Measurements from ENCODE around the gene GNA12.
A peak's percentile ranks its signal among the peaks of the same experiment; 100 is the strongest.
"Not testable (repeated sequence)": the region's sequence is repeated elsewhere in the genome, so short reads cannot be mapped to it uniquely, and the experiment has no call there.

GNA12 gene

DNA sequence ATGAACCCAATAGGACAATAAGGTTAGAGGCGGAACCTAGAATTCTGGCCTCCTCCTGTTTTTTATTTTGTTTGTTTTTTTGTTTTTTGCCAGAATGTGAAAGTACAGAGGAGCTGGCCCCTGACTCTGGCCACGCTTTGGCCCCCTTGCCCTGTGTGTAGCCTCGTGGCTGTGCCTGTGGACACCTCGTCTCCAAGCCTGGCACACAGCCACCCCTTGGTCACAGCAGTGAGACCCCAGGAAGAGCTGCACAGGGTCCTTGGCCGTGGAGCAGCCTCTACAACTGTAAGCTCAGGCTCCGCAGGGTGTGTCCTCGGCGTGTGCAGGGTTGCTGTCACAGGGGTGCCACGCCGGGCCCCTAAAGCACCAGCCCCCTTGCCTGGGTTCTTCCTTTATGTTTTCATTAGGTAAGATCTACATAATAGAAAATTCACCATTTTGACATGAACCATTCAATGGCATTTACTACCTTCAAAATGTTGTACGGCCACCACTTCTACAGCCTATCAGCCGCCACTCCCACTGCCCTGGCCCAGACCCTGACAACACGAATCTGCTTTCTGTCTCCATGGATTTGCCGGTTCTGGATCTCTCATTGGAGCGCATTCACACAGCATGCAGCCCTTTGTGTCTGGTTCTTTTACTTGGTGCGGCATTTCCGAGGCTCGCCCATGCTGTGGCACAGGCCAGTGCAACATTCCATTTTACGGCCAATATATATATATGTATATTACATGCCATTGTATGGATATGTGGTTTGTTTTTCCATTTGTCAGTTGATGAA is 105.2 kb downstream of the GNA12 start:
- DNase-seq = no peak

DNA sequence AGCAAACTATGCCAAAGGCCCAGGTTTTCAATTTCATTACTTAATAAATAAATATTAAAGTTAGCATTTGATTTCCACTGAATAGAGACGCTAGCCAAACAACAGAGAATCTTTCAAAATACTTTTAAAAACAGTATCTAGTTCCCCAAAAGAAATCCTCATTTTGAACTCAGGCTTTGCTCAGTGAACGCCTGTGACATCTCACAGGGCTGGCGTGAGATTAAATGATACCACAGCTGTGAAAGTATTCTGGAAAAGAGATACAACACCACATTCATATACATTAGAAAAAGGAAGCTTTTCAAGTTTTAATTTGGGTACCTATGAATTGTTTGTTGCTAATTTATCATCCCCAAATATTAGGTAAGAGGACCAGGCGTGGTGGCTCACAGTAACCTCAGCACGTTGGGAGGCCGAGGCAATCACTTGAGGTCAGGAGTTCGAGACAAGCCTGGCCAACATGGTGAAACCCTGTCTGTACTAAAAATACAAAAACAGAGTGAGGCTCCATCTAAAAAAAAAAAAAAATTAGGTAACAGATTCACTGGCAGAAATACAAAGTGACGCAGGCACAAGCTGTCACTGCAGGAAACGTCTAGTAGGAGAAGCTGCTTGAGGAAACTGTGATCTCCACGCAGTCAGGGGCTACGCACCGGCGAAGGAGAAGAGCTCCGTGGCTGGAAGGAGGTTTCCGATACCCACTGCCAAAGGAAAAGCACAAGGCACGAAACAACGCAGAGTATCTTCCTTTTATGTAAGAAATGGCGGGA is 106.2 kb downstream of the GNA12 start:
- peak; percentile 75 for DNase-seq

DNA sequence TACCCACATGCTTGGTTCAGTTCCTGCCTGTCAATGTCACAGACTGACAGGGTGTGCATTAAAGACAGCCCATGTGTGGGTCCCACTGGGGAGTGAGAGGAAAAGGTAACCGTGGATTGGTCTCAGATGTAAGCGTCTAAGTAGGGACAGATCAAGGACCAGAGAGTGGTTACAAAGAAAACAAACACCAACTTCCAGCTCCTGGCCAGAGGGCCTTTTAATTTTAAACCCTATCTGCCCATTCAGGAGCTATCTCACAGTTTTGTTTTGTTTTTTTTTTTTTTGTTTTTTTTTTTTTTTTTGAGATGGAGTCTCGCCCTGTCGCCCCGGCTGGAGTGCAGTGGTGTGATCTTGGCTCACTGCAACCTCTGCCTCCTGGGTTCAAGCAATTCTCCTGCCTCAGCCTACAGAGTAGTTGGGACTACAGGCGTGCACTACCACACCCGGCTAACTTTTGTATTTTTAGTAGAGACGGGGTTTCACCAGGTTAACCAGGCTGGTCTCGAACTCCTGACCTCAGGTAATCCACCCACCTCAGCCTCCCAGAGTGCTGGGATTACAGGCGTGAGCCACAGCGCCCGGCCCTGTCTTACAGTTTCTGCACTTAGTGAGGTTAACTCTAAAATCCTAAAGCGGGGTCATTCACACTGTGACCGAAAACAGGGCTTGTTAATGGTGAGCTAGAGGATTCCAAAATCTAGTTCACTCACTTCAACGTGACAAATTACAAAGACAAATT is 106.9 kb downstream of the GNA12 start:
- DNase-seq = not testable (repeated sequence)

DNA sequence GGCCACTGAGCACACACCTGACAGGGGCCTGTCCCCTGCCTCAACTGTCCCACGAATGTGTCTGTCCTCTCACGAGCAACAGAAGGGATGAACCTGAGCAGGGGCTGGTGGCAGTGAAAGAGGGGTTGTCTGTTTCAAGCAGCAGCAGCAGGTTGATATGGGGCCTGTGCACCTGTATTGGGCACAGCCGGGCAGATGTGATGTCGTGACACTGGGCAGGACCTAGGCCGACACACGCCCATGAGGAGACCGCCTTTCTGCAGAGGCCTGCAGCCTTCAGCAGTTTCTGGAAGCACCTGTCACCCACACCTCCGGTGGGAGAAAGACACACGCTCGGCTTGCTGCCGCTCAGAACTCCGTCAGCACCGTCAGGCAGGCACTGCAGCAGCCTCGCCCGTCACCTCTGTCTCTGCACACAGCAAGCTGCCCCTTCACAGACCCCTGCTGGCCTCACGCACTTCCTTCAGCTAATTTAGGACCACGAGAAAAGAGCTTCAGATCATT is 107.6 kb downstream of the GNA12 start:
- DNase-seq = no peak

DNA sequence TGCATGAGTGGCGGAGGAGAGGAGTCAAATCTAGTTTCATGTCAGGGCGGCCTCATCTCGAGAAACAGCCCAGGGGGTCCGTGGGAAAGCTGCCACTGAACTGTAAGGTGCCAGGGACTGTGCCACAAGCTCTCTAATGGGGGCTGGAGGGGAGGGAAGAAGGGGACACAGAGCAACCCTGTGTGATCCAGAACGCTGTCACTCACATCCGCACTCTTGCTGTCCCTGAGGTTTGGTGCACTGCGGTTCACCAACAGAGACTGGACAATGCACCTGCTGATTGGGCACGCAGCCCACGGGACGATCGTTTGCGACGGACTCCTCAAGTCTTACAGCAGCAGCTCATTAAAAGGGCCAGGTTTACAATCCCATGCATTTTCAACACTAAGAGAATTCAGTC is 108.4 kb downstream of the GNA12 start:
- DNase-seq = no peak

DNA sequence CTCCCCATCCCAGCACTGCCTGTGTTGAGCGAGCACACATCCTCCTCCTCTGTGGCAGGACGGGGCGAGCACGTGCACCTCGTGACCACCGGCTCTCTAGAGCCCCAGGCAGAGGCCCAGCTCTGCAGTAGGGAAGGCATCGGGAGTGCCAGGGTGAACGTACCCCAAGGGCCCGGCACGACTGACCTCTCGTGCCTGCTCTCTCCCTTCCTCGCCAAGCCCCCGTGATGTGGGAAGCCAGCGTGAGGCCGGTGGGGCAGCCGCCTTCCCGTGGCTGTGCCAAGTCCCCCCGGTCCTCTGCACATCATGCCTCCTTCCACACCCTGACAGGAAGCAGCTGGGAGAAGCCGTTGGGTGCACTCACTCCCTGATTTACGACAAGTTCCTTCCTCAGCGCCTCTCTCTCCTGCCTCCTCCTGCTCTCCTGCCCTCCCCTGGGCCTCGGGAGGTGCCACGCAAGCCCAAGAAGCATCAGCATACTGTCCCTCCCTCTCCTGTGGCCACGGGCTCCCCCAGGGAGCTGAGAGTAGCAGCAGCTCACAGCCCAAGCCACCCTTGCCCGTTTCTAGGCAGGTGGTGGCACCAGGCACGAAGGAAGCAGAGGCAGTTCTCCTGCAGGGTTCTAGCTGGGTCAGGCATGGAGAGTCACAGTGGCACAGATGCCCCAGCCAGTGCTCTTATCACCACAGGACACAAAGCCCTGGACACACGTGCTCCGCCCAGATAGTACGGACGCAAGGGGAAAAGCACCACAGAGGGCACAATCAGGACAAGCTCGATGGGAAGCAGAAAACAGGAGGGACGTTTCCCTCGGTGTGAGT is 109.1 kb downstream of the GNA12 start:
- peak; percentile 56 for DNase-seq

DNA sequence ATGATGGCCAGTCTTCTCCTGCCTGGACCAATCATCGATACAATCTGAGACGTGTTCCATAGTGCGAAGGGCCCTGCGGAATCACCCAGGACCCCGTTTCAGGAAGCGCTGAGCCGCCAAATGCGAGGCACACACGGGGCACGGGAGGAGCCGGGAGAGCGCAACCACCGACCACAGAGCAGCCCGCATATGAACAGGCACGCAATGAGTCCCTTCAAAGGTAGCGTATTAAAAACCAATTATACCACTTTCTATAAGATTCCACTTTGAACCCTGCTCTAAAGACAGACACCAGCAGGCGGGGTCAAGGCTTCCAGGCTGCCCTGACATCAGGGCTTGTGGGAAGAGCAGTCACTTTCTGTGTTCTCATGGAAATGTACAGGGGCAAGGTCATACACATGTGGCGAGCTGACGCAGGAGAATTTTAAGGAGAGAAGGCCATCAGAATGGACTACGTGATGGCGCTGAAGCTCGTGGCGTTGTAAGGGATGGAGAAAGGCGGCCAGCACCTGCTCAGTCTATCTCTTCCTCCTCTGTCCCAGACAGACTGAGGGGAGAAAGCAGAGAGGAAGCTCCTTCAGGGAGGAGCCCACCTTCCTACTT is 109.9 kb downstream of the GNA12 start:
- peak; percentile 60 for DNase-seq

DNA sequence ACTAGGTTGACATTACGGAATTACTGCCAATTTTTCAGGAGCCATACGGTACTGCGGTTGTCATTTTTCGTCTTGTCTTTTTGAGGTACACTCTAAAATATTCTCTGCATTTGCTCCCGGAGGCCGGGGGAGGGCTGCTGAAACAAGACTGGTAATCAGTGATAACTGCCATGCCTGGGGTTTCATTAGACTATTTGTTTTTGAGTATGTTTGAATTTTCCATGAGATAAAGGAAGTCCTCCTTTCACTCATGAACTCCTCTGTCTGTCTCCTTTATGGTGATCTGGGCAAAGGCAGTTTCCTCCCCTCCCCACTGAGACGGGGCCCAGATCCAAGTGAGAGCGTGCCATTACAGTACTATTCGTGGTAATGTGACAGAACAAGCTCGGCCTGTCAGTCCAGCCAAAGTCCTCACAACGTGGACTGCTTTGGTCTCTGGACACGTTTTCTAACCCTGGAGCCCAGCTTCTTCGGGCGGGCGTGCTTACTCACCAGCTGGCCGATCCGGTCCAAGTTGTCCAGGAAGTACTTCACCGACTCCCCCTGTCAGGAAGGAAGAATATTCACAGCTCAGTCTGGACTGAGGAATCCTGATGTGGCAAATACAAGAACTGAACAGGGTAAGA is 111.0 kb downstream of the GNA12 start:
- peak; percentile 33 for DNase-seq

DNA sequence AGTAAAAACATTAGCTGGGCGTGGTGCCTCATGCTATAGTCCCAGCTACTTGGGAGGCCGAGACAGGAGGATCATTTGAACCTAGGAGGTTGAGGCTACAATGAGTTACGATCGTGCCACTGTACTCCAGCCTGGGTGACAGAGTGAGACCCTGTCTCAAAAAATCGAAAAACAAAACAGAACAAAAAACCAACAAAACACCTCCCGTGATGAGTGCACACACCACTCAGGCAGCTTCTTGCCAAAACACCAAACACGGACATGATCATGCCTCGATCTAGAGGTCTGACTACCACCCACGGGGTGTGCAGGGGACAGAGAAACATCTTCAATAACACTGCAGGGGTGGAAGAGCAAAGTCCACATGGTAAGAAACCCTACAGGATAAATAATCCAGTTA is 111.7 kb downstream of the GNA12 start:
- DNase-seq = no peak

DNA sequence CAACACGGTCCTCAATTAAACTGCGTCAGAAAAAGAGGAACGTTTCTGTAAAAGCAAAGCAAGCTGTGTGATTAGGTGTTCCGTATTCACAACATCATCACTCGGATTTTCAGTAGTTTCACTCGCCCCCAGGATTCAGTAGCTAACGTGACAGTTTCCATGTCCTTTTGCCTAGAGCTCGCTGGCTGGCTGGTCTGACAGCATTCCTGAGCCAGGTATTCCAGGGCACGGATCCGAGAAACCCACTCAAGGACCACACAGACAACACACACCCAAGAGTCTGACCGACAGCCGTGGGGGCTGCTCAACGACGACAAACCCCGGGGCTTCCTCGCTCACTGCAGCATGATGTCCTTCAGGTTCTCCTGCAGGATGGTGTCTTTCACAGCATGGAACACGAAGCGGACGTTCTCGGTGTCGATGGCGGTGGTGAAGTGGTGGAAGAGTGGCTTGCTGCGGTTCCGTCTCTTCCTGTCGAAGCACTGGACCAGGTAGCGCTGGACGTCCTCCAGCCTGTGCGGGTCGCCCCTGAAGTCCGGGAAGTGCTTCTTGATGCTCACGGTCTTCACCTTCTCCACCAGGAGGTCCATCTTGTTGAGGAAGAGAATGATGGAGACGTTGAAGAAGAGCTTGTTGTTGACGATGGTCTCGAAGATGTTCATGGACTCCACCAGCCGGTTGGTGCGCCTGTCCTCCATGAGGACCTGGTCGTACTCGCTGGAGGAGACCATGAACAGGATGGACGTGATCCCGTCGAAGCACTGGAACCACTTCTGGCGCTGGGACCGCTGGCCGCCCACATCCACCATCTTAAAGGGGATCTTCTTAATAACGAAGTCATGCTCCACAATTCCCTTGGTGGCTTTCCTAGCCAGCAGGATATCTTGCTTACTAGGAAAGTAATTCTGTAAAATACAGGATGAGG is 113.0 kb downstream of the GNA12 start:
- no peak for DNase-seq

DNA sequence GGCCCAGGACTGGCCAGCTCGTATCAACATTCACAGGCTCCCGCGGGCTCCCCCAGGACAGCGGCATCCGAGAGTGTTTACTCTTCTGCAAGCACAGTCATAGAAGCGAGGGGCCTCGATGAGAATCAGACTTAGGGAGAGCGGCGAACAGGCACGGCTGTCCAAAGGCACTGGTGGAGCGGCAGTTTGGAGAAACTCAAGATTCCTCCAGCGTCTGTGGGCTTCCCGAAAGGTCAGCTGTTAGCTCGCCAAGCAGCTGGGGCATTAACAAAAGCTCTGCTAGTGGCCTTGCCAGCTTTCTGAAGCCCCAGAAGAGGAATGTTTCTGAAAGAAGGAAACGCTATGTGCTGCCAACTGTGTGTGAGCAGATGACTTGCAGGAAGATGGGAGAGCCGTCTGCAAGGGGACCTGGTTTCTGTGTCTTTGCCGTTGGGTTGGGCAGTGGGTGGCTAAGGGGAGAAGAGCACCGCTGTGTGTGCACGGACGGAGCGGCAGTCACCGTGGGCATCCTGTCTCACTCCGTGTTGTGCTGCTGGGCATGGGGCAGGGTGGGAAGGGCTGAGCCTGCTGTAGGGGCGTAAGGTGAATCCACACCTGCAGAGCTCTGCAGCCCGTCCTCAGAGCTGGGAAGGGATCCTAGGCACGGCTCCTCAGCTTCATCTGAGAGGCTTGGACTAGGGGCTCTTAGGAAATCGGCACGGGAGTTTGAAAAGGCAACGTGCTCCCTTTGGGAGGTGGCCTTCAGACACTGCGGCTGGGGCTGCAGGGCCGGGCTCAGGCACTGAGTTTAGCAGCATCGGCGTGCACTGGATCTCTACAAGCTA is 114.0 kb downstream of the GNA12 start:
- DNase-seq = no peak

DNA sequence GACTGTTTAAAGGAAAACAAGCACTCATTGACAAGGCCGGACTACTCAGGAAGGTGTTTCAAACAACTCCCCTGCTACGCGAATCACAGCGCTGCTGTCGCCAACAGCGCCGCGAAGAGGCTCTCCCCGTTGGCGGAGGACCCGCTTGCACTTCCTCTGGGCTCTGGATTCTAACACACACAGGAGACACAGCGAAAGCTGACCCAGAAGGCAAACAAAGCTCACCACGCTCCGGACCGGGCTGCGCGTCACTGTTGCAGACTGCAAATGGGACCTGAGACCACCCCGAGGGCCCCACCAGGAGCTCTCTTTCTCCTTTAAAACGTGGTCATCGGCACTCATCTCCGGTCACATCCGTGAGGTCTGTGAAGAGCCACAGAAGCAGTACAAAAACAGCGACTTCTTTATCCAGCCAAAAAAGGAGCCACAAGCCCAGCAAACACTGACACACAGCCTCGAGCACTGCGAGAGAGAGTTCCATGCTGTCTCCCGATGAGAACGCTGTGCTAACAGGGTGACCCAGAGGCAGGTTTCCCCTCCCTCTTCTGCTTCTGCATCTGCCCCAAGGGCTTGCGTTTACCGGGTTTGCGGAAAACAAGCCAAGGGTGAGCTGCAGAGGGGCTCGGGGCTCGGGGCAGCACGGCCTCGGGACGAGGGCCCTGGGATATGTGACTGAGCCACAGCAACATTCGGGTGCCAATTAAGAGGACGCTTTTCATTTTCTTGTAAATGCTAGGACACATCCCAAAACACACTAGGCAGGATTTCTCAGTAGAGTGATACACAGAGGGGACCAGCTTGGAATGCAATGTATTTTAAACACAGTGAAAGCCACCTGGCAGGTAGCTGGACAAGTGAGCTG is 114.8 kb downstream of the GNA12 start:
- no peak for DNase-seq

DNA sequence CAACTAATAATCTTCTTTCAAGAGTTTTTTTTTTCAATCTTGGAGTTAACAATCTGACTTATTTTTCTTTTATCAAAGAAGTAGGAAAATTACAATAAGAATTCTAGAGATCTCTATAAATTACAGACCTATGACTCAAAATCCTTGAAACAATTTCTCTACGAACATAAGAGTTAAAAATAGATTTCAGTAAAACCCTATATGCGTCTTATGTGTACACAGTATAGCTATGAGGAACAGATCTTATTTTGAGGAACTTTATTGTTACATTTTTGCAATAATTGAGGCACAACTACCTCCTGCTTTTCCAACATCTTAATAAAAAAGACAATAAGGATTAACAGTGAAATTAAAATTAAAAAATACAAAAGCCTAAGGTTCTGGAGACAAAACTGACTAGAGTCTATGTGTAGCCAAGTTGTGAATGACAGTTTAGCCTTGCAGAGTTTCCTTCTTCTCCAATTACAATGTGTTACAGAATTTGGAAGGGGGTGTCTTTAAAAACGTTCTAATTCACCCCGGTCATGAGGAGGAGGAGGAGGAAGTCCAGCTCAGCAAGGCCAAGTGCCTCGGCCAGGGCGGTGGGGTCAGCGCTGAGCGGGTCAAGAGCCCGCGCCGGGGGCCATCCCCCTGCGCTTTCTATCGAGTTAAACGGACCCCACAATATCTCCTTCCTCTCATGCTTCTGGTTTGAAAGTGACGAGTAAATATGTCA is 115.6 kb downstream of the GNA12 start:
- peak; percentile 66 for DNase-seq

DNA sequence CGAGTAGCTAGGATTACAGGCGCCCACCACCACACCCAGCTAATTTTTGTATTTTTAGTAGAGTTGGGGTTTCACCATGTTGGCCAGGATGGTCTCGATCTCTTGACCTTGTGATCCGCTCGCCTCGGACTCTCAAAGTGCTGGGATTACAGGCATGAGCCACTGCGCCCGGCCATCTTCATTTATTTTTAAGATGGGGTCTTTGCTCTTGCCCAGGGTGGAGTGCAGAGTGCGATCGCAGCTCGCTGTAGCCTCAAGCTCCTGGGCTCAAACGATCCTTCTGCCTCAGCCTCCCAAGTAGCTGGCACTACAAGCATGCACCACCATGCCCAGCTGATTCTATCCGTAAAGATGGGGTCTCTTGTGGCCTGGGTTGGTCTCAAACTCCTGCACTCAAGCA is 116.9 kb downstream of the GNA12 start:
- not testable (repeated sequence) for DNase-seq

DNA sequence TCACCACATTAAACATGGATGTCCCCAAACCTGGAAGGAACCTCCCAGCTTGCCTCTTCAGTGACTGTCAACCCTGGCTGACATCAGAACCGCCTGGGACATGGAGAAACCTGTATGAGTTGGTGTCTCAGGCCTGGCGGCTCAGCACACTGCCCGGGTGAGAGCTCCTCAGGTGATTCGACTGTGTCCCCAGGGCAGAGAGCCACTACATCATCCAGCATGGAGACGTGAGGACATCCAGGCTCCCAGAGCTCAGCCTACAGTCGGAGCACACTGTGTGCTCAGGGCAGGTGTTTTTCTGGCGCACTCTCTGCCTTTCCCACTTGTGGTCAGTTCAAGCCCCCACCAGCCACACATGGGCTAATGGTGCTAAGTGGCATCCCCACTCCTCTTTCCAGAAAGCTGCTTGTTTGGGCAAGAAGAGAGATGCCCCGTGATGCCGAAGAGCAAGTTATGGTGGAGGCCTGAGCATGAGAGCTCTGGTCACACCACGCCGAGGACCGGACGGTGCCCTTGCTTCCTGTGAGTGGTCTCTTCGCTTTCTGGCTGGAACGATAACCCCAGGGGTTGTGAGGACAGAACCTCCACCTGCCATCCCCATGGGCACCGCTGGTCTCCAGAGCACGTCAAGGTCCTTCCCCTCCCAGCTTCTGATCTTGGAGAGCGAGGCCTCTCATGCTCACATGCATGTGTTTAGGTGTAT is 117.6 kb downstream of the GNA12 start:
- no peak for DNase-seq

DNA sequence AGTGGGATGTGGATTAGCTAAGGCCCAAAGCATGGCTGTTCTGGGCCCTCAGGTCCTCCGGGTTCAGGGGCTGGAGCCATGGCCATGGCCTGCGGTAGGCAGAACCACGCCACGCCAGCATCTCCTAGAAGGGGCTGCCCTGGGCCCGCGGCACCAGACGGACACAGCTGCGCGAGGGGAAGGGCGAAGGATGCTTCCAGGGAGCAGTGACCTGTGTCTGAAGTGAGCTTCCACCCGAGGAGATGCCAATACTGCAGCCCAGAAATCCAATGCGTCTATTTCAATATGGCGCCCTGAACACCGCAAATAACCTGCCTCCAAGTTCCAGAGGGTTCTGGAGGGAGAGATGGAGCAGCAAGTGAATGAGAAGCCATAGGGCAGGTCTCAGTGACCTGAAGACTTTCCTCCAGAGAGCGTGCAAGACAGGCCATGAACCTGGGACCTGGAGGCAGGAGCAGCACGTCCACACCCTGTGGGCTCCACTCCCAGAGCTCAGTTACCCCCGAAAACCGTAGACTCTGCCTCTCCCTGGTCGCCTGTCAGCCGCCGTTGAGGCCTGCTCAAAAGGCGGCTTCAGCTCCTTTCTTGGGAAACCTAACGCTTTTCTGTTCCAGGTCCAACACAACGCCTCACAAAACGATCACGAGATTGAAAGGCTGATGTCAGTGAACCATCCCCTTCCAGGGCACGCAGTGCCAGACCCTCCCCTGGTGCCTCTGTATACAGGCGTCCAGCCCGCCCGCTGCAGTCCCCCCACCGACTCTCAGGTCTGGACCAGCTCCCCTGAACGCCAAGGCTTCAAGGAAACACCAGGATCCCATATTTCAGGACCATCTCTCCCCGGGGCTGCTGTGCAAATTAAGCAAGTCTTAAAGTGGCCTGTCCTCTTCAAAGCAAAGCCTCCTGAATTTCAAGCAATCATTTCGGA is 118.7 kb downstream of the GNA12 start:
- DNase-seq = no peak

Data from suppressor macrophage treated with lipopolysaccharide for 4 hours (primary cell).